ENCODE data around the gene EMX1.

- TF ChIP-seq ZNF37A (tag by site-specific recombination; IDR thresholded peaks at IDR 0.05), result no peak
- TF ChIP-seq REST (tag by site-specific recombination; IDR thresholded peaks at IDR 0.05), result no peak
Measured at GRCh38 chr2:72901426-72901825, 15.9 kb upstream of the EMX1 start.

Measured in HEK293 (cell line).